ENCODE measurements around the gene FOXK2.

The FOXK2 gene

GRCh38 chr17:82592289-82592766, 72.8 kb downstream of the FOXK2 start:
- DNase-seq = no peak

- peak; percentile 89 for DNase-seq
These were observed 73.4 kb downstream of the FOXK2 start for GRCh38 chr17:82592767-82593589.

- DNase-seq = no peak
These were observed 74.1 kb downstream of the FOXK2 start for GRCh38 chr17:82593590-82594087.

GRCh38 chr17:82594571-82594970, 75.0 kb downstream of the FOXK2 start:
- DNase-seq = no peak

- no peak for DNase-seq
These were observed 76.4 kb downstream of the FOXK2 start for GRCh38 chr17:82595893-82596292.

GRCh38 chr17:82596296-82596695, 76.8 kb downstream of the FOXK2 start:
- no peak for DNase-seq

- no peak for DNase-seq
These were observed 77.5 kb downstream of the FOXK2 start for GRCh38 chr17:82596837-82597672.

GRCh38 chr17:82598256-82599119, 79.0 kb downstream of the FOXK2 start:
- DNase-seq = no peak

GRCh38 chr17:82599674-82600661, 80.4 kb downstream of the FOXK2 start:
- DNase-seq = no peak

- DNase-seq = no peak
These were observed 81.4 kb downstream of the FOXK2 start for GRCh38 chr17:82600731-82601446.

- DNase-seq = no peak
These were observed 82.0 kb downstream of the FOXK2 start for GRCh38 chr17:82601447-82602000.

- no peak for DNase-seq
These were observed 83.0 kb downstream of the FOXK2 start for GRCh38 chr17:82602487-82602886.

- no peak for DNase-seq
These were observed 83.6 kb downstream of the FOXK2 start for GRCh38 chr17:82602986-82603710.

- no peak for DNase-seq
These were observed 84.5 kb downstream of the FOXK2 start for GRCh38 chr17:82603981-82604448.

GRCh38 chr17:82604532-82604931, 85.0 kb downstream of the FOXK2 start:
- no peak for DNase-seq

- DNase-seq = no peak
These were observed 86.5 kb downstream of the FOXK2 start for GRCh38 chr17:82605939-82606600.

GRCh38 chr17:82608816-82609215, 89.3 kb downstream of the FOXK2 start:
- no peak for DNase-seq

- DNase-seq = no peak
These were observed 90.1 kb downstream of the FOXK2 start for GRCh38 chr17:82609655-82610054.

All from NCI-H1694 (cell line).